HG02938 (cell line): Measurements from ENCODE around the gene FAAH.
"Not testable (repeated sequence)": the region's sequence is repeated elsewhere in the genome, so short reads cannot be mapped to it uniquely, and the experiment has no call there.

Source experiments
- ATAC-seq: cut with Tn5 transposase; IDR thresholded peaks from one replicate; pipeline ENCODE4 v1.9.1; 2021; ENCODE audit warnings: mild to moderate bottlenecking, moderate library complexity; ENCODE audit not compliant: unreplicated experiment

Gene FAAH

GRCh38 chr1:46394108-46394871 is at the start of gene FAAH:
Gene FAAH, plus strand, starts transcription at chr1:46394317. Its CDS starts 32 bp downstream, at chr1:46394349.
- ATAC-seq, result no peak

DNA sequence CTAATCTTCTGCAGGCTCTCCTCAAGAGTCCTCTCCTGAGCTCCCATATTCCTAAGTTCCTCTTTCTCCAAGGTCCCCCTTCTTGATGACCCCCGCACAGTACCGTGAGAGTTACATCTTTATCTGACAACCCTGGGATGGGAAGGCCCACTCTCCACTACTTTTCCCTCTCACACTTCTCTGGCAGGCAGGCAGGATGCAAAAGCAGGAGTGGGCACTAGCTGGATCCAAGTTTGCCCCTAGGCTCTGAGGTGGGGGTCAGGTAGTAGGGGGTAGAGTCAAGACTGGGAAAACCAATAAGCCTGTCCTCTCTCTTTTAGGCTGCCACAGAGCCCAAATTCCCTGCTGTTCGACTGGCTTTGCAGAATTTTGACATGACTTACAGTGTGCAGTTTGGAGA is 49.6 kb upstream of the FAAH start:
- ATAC-seq, result no peak

- ATAC-seq, result no peak
Observed at GRCh38 chr1:46345281-46345680, 48.8 kb upstream of the FAAH start.

DNA sequence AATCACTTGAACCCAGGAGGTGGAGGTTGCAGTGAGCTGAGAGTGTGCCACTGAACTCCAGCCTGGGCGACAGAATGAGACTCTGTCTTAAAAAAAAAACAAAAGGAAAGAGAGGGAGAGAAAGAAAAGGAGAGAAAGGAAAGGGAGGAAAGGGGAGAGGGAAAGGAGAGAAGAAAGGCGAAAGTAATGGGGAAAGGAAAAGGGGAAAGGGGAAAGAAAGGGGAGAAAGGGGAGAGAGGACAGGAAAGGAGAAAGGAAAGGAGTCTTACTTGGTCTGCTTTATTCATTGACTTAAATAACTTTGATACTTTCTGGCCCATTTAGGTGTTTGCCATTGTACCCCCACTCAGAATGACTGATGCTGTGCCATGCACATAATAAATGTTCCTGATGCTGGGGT is 41.8 kb upstream of the FAAH start:
- ATAC-seq, result no peak

DNA sequence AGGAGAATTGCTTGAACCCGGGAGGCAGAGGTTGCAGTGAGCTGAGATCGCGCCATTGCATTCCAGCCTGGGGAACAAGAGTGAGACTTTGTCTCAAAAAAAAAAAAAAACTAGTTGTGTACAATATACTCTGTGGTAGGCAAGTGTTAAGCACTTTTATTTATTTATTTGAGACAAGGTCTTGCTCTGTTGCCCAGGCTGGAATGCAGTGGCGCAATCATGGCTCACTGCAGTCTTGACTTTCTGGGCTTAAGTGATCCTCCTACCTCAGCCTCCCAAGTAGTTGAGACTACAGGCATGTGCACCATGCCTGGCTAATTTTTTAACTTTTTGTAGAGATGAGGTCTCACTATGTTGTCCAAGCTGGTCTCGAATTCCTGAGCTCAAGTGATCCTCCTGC is 38.2 kb upstream of the FAAH start:
- not testable (repeated sequence) for ATAC-seq

GRCh38 chr1:46362158-46362557 is 32.0 kb upstream of the FAAH start:
- no peak for ATAC-seq

GRCh38 chr1:46363121-46363520 is 31.0 kb upstream of the FAAH start:
- no peak for ATAC-seq

GRCh38 chr1:46364612-46365011 is 29.5 kb upstream of the FAAH start:
- ATAC-seq, result no peak

DNA sequence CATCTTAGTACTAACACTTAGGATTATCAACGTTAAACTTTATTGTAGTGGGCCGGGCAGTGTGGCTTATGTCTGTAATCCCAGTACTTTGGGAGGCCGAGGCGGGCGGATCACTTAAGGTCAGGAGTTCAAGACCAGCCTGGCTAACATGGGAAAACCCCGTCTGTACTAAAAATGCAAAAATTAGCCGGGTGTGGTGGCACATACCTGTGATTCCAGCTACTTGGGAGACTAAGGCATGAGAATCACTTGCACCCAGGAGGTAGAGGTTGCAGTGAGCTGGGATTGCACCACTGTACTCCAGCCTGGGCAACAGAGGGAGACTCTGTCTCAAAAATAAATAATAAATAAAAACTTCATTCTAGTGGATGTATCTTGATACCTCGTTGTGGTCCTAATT is 28.3 kb upstream of the FAAH start:
- not testable (repeated sequence) for ATAC-seq

GRCh38 chr1:46367072-46367471 is 27.0 kb upstream of the FAAH start:
- no peak for ATAC-seq

- ATAC-seq, result not testable (repeated sequence)
Observed at GRCh38 chr1:46367701-46368100, 26.4 kb upstream of the FAAH start.

- no peak for ATAC-seq
Observed at GRCh38 chr1:46368791-46369190, 25.3 kb upstream of the FAAH start.

- ATAC-seq, result no peak
Observed at GRCh38 chr1:46369542-46370213, 24.4 kb upstream of the FAAH start.

DNA sequence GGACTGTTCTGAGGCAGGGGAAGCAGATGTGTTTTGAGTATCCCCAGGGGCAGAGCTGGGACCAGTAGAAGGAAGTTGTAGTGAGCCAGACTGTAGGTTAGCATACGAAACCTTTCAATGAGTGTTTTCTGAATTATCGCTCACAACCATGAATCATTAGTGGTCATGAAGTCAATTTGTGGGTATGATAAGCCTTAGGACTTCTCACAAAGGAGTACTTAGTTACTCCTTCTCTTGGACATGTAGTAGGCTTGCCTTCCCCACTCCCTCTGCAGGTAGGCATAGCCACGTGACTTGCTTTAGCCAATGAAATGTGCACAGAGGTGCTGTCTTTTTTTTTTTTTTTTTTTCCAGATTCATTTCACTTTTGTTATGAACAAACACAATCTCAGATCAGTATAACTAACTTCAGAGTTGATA is 23.9 kb upstream of the FAAH start:
- peak; percentile 44 for ATAC-seq

- no peak for ATAC-seq
Observed at GRCh38 chr1:46372431-46372830, 21.7 kb upstream of the FAAH start.

DNA sequence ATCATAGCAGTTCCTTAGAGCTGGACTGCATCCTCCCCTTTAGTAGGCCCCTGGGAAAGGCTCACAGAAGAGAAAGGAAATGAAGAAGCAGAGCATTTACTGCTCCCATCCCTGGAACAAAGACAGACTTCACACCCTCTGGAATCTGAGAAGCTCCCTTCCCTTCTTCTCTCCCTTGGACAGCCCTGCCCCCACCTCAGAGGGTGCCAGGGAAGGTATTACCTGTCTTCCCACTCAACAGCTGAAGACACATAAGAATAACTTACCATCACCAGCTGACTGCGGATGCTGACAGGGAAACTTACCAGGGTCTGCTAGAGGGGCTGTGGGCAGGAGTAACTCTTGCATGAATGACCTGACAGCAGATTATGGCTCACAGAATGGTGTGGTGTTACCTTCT is 14.1 kb upstream of the FAAH start:
- no peak for ATAC-seq

DNA sequence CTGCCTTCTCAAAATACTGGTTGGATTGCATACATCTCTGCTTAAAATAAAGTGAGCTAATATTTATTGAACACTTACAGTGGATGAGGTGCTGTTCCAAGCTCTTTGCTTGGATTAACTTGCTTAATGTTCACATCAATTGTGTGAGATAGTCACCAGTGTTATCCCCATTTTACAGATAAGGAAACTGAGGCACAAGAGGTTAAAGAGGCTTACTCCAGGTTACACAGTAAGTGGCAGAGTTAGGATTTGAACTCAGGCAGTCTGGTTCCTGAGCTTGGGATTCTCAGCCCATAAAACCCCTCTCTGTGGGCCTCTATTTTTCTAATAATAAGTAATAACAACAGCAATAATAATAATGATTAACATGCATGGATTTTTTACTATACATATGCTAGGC is 13.6 kb upstream of the FAAH start:
- ATAC-seq, result no peak

DNA sequence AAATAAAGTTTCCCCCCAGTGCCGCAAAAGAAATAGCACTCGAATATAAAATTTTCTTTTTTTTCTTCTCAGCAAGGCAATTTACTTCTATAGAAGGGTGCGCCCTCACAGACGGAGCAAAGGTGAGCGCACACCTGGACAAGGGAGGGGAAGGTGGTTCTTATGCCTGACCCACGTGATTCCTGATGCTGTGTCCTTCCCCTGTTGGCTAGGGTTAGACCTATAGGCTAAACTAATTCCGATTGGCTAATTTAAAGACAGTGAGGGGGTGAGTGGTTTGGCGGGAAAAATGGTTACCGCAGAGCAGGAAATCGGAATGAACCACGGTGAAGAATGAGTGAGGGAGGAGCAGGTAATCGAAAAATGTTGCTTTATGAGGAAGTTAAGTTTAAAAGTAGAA is 607 bp upstream of the FAAH start:
- no peak for ATAC-seq

GRCh38 chr1:46394872-46395465 is 852 bp downstream of the FAAH start:
- no peak for ATAC-seq

- no peak for ATAC-seq
Observed at GRCh38 chr1:46396441-46397398, 2.6 kb downstream of the FAAH start.

DNA sequence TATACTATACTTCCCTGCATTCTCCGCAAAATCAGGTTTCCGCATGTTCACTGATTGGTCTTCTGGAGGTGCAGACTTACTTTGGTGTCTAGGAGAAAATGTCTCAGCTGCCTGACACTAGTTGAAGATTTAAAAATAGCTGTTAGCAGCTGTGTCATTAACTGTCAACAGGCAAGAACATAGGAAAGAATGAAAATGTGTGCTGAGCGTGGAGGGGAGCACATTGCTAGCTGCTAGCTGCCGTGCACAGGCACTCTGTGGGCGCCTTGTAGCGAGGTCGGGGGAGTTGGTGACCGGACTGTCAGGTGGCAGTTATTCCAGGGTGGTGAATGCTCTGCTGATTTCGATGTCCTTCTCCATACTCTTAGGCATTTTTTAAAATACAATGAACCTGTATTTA is 5.2 kb downstream of the FAAH start:
- no peak for ATAC-seq
